Measurements from ENCODE around the gene HECTD1.

The HECTD1 gene

DNA sequence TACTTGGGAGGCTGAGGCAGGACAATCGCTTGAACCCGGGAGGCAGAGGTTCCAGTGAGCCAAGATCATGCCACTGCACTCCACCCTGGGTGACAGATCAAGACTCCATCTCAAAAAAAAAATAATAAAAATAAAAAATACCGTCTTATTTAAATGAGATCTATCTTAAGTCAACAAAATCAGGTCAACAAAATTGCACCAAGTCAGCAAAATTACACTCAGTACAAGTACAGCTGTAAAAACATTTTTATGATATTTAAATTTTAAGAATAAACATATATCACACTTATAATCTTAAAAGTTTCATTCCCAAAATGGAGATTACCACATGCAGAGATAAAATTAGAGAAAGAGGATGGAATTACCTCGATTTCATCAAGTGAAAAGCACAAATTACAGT, 33.2 kb downstream of the HECTD1 start:
- no peak overlapping the region for H3K4me3 ChIP-seq (replicated peaks; ENCODE audit: low read depth, low read length)
- TF ChIP-seq, protein P1, sequence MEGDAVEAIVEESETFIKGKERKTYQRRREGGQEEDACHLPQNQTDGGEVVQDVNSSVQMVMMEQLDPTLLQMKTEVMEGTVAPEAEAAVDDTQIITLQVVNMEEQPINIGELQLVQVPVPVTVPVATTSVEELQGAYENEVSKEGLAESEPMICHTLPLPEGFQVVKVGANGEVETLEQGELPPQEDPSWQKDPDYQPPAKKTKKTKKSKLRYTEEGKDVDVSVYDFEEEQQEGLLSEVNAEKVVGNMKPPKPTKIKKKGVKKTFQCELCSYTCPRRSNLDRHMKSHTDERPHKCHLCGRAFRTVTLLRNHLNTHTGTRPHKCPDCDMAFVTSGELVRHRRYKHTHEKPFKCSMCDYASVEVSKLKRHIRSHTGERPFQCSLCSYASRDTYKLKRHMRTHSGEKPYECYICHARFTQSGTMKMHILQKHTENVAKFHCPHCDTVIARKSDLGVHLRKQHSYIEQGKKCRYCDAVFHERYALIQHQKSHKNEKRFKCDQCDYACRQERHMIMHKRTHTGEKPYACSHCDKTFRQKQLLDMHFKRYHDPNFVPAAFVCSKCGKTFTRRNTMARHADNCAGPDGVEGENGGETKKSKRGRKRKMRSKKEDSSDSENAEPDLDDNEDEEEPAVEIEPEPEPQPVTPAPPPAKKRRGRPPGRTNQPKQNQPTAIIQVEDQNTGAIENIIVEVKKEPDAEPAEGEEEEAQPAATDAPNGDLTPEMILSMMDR (IDR thresholded peaks at IDR 0.05; ENCODE audit: low read depth, low read length, missing control alignments): no peak
- DNase-seq (ENCODE audit: extremely low read depth, low read depth): no peak

DNA sequence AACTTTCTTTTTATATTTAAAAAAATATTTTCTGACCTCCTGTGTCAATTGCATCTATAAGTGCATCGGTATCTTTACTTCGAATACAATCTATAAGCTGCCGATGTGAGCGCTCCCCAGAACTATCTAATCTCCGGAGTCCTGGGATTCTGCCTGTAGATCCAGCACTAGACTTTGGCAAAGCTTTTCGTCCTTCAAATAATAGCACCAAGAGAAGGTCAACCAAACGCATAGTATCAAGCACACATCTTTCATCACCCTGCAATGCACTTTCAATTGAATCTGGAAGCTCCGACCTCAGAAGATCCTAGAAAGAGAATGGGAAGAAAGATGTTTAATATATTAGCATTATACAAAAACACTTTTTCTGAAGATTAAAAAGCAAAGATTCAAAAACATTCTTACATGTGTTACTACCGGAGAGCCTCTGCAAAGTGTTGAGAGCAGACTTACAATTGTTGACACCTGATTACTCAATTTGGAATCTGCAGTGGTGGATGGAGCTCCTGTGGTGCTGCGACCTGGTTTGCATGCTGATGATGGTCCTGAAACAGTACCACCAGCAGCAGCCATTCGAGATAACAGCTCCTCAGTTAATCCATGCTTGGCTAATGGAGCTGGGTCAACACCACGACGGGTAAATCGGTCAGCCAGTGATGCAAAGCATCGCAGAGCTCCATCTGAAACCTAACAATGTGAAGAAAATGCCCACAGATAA, 34.3 kb downstream of the HECTD1 start:
- TF ChIP-seq, protein P1 (IDR thresholded peaks at IDR 0.05; ENCODE audit: low read depth, low read length, missing control alignments): no peak
- no peak for DNase-seq (ENCODE audit: extremely low read depth, low read depth)
- H3K4me3 ChIP-seq (replicated peaks; ENCODE audit: low read depth, low read length): no peak overlapping the region

DNA sequence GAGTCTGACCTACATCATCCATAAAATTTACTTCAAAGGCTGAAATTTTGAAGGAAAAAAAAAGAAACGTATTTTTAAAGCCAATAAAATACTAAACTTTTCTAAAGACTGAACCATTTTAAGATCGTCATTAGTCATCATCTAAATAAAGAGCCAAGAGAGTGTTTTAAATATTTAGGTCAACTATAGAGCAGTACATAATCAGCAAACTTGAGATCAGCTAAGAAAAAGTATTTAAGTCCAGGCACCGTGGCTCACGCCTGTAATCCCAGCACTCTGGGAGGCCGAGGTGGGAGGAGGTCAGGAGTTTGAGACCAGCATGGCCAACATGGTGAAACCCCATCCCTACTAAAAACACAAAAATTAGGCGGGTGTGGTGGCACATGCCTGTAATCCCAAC, 35.5 kb downstream of the HECTD1 start:
- no peak overlapping the region for H3K4me3 ChIP-seq (replicated peaks; ENCODE audit: low read depth, low read length)
- no peak for DNase-seq (ENCODE audit: extremely low read depth, low read depth)
- TF ChIP-seq, protein P1 (IDR thresholded peaks at IDR 0.05; ENCODE audit: low read depth, low read length, missing control alignments): no peak

DNA sequence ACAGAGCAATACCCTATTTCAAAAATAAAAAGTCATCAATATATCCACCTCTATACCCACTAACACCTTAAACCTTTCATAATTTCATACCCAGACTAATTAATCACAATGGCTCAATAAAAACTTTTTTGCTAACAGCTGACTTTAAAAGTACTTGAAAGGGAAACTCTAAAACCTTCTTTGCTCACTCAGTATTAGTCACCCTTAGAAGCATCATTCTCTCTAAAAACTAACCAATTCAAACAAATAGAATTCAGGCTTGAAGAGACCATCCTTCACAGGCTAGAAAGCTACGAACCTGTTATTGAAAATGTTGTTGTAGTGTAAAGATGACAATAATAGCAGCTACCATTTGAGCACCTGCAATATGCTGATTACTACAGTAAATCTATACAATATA, 37.2 kb downstream of the HECTD1 start:
- TF ChIP-seq, protein P1 (IDR thresholded peaks at IDR 0.05; ENCODE audit: low read depth, low read length, missing control alignments): no peak
- no peak for DNase-seq (ENCODE audit: extremely low read depth, low read depth)
- H3K4me3 ChIP-seq (replicated peaks; ENCODE audit: low read depth, low read length): no peak overlapping the region

DNA sequence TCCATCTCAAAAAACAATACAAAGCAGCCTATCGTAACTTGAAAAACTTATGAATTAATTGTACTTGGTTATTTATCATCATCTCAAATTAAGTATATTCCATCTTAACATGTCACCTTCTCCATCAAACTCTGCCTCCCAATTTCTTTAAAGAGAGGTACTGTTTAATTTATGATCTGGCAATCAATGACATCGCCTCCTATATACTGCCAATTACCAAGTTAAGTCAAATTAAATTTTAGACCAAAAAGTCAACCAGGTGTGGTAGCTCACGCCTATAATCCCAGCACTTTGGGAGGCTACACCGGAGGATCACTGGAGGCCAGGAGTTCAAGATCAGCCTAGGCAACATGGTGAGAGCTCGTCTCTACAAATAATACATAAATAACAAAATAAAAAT, 37.7 kb downstream of the HECTD1 start:
- H3K4me3 ChIP-seq (replicated peaks; ENCODE audit: low read depth, low read length): no peak overlapping the region
- TF ChIP-seq, protein P1 (IDR thresholded peaks at IDR 0.05; ENCODE audit: low read depth, low read length, missing control alignments): no peak
- DNase-seq (ENCODE audit: extremely low read depth, low read depth): no peak

DNA sequence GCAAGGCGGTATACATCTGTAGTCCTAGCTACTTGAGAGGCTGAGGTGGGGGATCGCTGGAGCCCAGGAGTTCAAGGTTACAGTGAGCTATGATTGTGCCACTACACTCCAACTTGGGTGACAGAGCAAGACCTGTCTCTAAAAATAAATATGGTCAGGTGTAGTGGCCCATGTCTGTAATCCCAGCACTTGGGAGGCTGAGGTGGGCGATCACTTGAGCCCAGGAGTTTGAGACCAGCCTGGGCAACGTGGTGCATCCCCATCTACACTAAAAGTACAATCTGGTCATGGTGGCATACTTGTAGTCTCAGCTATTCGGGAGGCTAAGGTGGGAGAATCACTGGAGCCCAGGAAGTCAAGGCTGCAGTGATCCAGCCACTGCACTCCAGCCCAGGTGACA, 40.6 kb downstream of the HECTD1 start:
- H3K4me3 ChIP-seq (replicated peaks; ENCODE audit: low read depth, low read length): no peak overlapping the region
- no peak for DNase-seq (ENCODE audit: extremely low read depth, low read depth)
- TF ChIP-seq, protein P1 (IDR thresholded peaks at IDR 0.05; ENCODE audit: low read depth, low read length, missing control alignments): no peak

DNA sequence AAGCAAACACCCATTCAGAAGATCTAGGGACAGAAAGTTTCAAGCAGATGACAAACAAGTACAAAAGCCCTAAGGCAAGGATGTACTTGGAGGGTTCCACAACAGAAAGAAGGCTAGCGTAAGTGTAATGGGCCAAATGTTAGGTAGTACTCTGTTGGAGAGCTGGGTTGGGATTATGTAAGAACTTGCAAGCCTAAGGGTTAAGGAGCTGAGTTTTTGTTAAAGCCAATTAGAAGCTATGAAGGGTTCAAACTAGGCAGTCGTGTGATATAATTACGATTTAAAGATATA, 41.4 kb downstream of the HECTD1 start:
- DNase-seq (ENCODE audit: extremely low read depth, low read depth): no peak
- no peak overlapping the region for H3K4me3 ChIP-seq (replicated peaks; ENCODE audit: low read depth, low read length)
- TF ChIP-seq, protein P1 (IDR thresholded peaks at IDR 0.05; ENCODE audit: low read depth, low read length, missing control alignments): no peak
